GM19099 (cell line): Measurements from ENCODE around the gene ITGB7.
A peak's percentile ranks its signal among the peaks of the same experiment; 100 is the strongest.

Experiments
- POLR2A ChIP-seq: IDR thresholded peaks from 3 replicates; pipeline ENCODE4 v1.6.1; 2011; ENCODE audit warnings: low read depth; ENCODE audit not compliant: insufficient read length; ENCODE audit errors: extremely low read depth

The ITGB7 gene

GRCh38 chr12:53195516-53196420, 11.3 kb downstream of the ITGB7 start:
- no peak for TF ChIP-seq POLR2A

GRCh38 chr12:53194973-53195372, 12.1 kb downstream of the ITGB7 start:
- no peak for TF ChIP-seq POLR2A

GRCh38 chr12:53193985-53194716, 12.9 kb downstream of the ITGB7 start:
- no peak for TF ChIP-seq POLR2A

GRCh38 chr12:53193040-53193439, 14.0 kb downstream of the ITGB7 start:
- no peak for TF ChIP-seq POLR2A

- no peak for TF ChIP-seq POLR2A
Measured at GRCh38 chr12:53192531-53193021, 14.5 kb downstream of the ITGB7 start.

- no peak for TF ChIP-seq POLR2A
Measured at GRCh38 chr12:53191885-53192530, 15.0 kb downstream of the ITGB7 start.

- TF ChIP-seq POLR2A = no peak
Measured at GRCh38 chr12:53191096-53191884, 15.8 kb downstream of the ITGB7 start.

GRCh38 chr12:53190108-53190729, 16.8 kb downstream of the ITGB7 start:
- TF ChIP-seq POLR2A = peak; percentile 33

- TF ChIP-seq POLR2A = no peak
Measured at GRCh38 chr12:53187145-53187899, 19.7 kb downstream of the ITGB7 start.

GRCh38 chr12:53186745-53187144, 20.3 kb downstream of the ITGB7 start:
- TF ChIP-seq POLR2A = no peak

- no peak for TF ChIP-seq POLR2A
Measured at GRCh38 chr12:53185582-53186153, 21.4 kb downstream of the ITGB7 start.

GRCh38 chr12:53184828-53185227, 22.2 kb downstream of the ITGB7 start:
- TF ChIP-seq POLR2A = no peak

- no peak for TF ChIP-seq POLR2A
Measured at GRCh38 chr12:53182903-53183302, 24.1 kb downstream of the ITGB7 start.
